ENCODE measurements around the gene HECTD2. TPM values are rescaled to one million over a fixed set of nuclear protein-coding genes. Genes with fewer than 3 reads are reported as not detected.
A peak's percentile ranks its signal among the peaks of the same experiment; 100 is the strongest.
"Not testable (repeated sequence)": the region's sequence is repeated elsewhere in the genome, so short reads cannot be mapped to it uniquely, and the experiment has no call there.

The HECTD2 gene, protein sequence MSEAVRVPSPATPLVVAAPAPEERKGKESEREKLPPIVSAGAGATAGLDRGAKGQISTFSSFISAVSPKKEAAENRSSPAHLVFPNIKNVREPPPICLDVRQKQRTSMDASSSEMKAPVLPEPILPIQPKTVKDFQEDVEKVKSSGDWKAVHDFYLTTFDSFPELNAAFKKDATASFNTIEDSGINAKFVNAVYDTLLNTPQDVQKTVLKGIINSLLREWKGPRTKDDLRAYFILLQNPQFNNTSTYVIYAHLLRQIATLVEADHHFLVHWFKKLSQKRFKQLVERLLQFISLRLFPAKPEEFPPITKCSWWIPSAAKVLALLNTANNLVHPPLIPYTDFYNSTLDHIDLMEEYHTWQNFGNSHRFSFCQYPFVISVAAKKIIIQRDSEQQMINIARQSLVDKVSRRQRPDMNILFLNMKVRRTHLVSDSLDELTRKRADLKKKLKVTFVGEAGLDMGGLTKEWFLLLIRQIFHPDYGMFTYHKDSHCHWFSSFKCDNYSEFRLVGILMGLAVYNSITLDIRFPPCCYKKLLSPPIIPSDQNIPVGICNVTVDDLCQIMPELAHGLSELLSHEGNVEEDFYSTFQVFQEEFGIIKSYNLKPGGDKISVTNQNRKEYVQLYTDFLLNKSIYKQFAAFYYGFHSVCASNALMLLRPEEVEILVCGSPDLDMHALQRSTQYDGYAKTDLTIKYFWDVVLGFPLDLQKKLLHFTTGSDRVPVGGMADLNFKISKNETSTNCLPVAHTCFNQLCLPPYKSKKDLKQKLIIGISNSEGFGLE
- 18.2 TPM for polyA plus RNA-seq (2013, experiment 1 of 2)
- 21.2 TPM for polyA plus RNA-seq (2013, experiment 2 of 2)

DNA sequence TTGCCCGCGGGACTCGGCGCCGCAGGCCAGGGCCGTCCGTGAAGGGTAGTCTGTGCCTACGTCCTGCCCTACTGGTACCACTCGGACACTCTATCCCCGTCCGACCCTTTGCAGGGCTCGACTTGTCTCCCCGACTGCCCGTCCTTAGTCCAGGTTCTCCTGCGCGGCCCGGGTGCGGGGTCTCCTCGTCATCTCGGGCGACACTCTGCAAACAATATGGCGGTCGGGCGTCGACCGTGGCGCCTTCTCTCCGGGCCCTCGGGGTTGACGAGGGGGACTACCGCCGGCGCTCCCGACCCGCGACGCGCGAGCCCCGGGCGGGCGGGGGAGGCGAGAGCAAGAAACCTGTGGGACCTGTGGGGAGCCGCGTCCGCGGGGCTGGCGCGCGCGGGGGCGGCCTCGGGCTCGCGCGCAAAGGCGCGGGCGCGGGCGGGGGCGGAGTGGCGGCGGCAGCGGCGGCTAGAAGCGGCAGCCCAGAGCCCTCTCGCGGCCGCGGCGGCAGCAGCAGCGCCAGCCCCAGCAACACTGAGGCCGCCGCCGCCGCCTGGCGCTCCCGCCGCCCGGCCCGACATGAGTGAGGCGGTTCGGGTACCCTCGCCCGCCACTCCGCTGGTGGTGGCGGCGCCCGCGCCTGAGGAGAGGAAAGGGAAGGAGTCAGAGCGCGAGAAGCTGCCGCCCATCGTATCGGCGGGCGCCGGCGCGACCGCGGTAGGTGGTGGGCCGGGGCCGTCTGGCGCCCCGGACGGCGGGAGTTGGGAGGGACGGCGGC lies at the start of gene HECTD2:
TSS of gene HECTD2 (plus strand) at position 476 of the 769 bp plus-strand sequence. CDS start at position 571, 95 bp downstream.
- Histone ChIP-seq H3K4me1 (ENCODE audit: insufficient read depth, low read length) (peaks cover 60% of the 10 kb centered on the region), H3K27me3 (ENCODE audit: insufficient read depth, low read length) (0 out of 2 replicates have a peak, but pooled peaks cover 5% of the 10 kb centered on the region), H3K4me3 (ENCODE audit: low read length) (peak within 1 kb of the TSS; percentile 89), H3K27ac (ENCODE audit: low read depth, low read length) (peak within 1 kb of the TSS; percentile 96), H3K36me3 (ENCODE audit: insufficient read depth, low read length) (no peaks in the 10 kb centered on the region), H3K9me3 (ENCODE audit: insufficient read depth, low read depth, low read length) (no peaks in the 10 kb centered on the region), H3K9ac (ENCODE audit: low read depth, low read length) (peak within 1 kb of the TSS; percentile 98)
- WGBS: under 1% methylated on average over 111 of the region's 111 CpGs

DNA sequence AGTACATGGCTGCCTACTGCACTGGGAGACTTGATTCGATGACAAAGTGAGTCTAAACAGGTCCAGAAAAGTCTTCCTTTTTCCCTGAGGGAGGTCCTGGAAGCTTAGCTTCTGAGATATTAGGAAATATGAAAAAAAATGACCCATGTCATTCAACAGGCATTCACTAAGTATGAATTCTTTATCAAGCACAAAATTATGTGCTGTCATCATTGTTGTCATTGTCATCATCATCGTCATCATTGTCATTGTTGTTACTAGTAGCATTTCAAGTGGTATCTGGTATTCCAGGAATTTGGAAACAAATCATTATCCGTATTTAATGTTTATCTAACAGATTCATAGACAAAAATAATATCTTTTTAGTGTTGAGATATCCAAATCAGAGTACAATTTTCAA lies 49.7 kb upstream of the HECTD2 start:
- H3K27ac ChIP-seq (ENCODE audit: low read depth, low read length): no peak overlapping the region

DNA sequence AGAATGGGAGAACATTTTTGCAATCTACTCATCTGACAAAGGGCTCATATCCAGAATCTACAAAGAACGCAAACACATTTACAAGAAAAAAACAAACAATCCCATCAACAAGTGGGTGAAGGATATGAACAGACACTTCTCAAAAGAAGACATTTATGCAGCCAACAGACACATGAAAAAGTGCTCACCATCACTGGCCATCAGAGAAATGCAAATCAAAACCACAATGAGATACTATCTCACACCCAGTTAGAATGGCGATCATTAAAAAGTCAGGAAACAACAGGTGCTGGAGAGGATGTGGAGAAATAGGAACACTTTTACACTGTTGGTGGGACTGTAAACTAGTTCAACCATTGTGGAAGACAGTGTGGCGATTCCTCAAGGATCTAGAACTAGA lies 44.6 kb upstream of the HECTD2 start:
- H3K27ac ChIP-seq (ENCODE audit: low read depth, low read length); H3K9me3 ChIP-seq (ENCODE audit: insufficient read depth, low read depth, low read length); H3K27me3 ChIP-seq (ENCODE audit: insufficient read depth, low read length); H3K36me3 ChIP-seq (ENCODE audit: insufficient read depth, low read length); H3K4me3 ChIP-seq (ENCODE audit: low read length); H3K4me1 ChIP-seq (ENCODE audit: insufficient read depth, low read length); H3K9ac ChIP-seq (ENCODE audit: low read depth, low read length): not testable (repeated sequence)
- WGBS: 100% methylated on average over 1 of the region's 3 CpGs

More for the DNA sequence above, 49.7 kb upstream of the HECTD2 start:
- Histone ChIP-seq H3K4me1 (ENCODE audit: insufficient read depth, low read length) (no peaks in the 10 kb centered on the region), H3K9me3 (ENCODE audit: insufficient read depth, low read depth, low read length) (no peaks in the 10 kb centered on the region), H3K4me3 (ENCODE audit: low read length) (no peak overlapping the region), H3K27me3 (ENCODE audit: insufficient read depth, low read length) (no peaks in the 10 kb centered on the region), H3K9ac (ENCODE audit: low read depth, low read length) (no peak overlapping the region), H3K36me3 (ENCODE audit: insufficient read depth, low read length) (no peaks in the 10 kb centered on the region)
- 100% methylated on average over 2 of the region's 3 CpGs for WGBS

DNA sequence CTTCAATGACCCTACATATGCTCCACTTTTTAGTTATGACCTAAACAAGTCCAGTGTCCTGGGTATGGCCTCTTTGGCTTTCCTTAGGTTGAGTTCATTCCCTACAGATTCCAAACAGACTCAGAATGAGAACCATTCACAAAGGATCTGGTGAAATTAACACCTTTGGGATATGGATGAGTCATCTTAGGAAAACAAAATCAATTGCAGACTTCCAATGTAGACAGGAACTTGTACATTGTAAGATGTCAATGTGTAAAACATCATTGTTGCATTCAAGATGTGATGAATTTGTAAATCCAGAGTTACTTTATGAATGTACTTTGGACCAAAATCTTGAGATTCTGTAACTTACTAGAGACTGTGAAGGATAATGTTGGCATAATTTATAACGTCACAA lies 43.4 kb upstream of the HECTD2 start:
- no peak overlapping the region for H3K27ac ChIP-seq (ENCODE audit: low read depth, low read length)
- WGBS: no CpG with 5 or more reads among the region's 1 CpG
- no peaks in the 10 kb centered on the region for H3K36me3 ChIP-seq (ENCODE audit: insufficient read depth, low read length)
- no peaks in the 10 kb centered on the region for H3K4me1 ChIP-seq (ENCODE audit: insufficient read depth, low read length)
- no peaks in the 10 kb centered on the region for H3K9me3 ChIP-seq (ENCODE audit: insufficient read depth, low read depth, low read length)
- H3K9ac ChIP-seq (ENCODE audit: low read depth, low read length): no peak overlapping the region
- H3K27me3 ChIP-seq (ENCODE audit: insufficient read depth, low read length): no peaks in the 10 kb centered on the region
- no peak overlapping the region for H3K4me3 ChIP-seq (ENCODE audit: low read length)

DNA sequence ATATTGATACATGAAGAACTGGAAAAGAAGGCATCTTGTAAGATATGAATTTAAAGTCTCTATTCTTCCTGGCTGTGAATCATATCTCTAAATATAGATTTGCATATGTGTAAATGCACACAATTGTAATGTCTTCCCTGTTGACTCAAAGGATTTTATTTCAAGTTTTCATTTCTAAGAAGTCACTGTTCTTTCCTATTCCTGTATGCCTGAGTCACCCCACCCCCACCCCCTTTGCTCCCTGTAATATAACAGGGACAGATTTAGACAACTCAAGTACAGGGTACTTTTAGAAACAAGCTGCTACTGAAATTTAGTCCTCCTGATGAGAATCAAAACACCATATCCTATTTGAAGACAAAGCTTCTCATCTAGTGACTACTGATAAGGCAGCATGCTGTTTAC lies 43.0 kb upstream of the HECTD2 start:
- Histone ChIP-seq H3K4me3 (ENCODE audit: low read length) (no peak overlapping the region), H3K27ac (ENCODE audit: low read depth, low read length) (no peak overlapping the region), H3K9ac (ENCODE audit: low read depth, low read length) (no peak overlapping the region), H3K4me1 (ENCODE audit: insufficient read depth, low read length) (no peaks in the 10 kb centered on the region), H3K27me3 (ENCODE audit: insufficient read depth, low read length) (no peaks in the 10 kb centered on the region), H3K9me3 (ENCODE audit: insufficient read depth, low read depth, low read length) (no peaks in the 10 kb centered on the region), H3K36me3 (ENCODE audit: insufficient read depth, low read length) (no peaks in the 10 kb centered on the region)

DNA sequence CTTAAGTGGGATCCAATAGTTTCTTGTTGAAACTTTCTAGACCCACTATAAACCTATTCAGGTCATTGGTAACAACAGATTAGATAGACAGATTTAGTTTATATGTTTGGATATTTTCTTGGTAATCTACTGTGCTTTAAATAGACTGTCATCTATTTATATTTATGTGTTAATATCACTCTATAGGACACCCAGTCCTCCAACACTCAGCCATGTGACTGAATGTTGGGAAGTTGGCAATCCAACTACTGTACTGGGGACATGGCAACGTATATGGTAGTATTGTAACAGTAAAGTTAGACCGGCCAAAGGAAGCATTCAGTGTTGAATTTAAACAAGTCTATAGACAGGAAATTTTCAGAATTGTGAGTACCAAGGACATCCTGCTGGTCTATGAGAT lies 42.6 kb upstream of the HECTD2 start:
- H3K9me3 ChIP-seq (ENCODE audit: insufficient read depth, low read depth, low read length): no peaks in the 10 kb centered on the region
- H3K9ac ChIP-seq (ENCODE audit: low read depth, low read length): no peak overlapping the region
- no peaks in the 10 kb centered on the region for H3K36me3 ChIP-seq (ENCODE audit: insufficient read depth, low read length)
- H3K4me3 ChIP-seq (ENCODE audit: low read length): no peak overlapping the region
- H3K27ac ChIP-seq (ENCODE audit: low read depth, low read length): no peak overlapping the region
- H3K4me1 ChIP-seq (ENCODE audit: insufficient read depth, low read length): no peaks in the 10 kb centered on the region
- WGBS: 98% methylated on average over 2 of the region's 2 CpGs
- H3K27me3 ChIP-seq (ENCODE audit: insufficient read depth, low read length): no peaks in the 10 kb centered on the region

DNA sequence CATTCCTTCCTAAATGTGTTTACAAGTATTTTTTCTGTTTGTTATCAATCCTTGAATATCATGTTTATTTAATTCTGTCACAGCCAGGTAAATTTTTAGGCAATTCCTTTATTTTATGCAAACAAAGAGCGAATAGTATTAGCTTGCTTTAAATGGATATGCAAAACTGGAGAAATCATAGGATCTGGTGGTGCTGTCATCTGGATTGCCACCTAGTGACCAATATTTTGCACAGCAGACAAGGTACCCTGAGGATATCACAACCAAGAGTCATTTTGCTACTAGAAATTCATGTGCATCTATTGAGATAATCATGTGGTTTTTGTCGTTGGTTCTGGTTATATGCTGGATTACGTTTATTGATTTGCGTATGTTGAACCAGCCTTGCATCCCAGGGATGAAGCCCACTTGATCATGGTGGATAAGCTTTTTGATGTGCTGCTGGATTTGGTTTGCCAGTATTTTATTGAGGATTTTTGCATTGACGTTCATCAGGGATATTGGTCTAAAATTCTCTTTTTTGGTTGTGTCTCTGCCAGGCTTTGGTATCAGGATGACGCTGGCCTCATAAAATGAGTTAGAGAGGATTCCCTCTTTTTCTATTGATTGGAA lies 40.1 kb upstream of the HECTD2 start:
- H3K4me1 ChIP-seq (ENCODE audit: insufficient read depth, low read length); H3K27ac ChIP-seq (ENCODE audit: low read depth, low read length); H3K9ac ChIP-seq (ENCODE audit: low read depth, low read length); H3K4me3 ChIP-seq (ENCODE audit: low read length); H3K36me3 ChIP-seq (ENCODE audit: insufficient read depth, low read length); H3K27me3 ChIP-seq (ENCODE audit: insufficient read depth, low read length): not testable (repeated sequence)
- peaks cover 13% of the 10 kb centered on the region for H3K9me3 ChIP-seq (ENCODE audit: insufficient read depth, low read depth, low read length)
- 98% methylated on average over 4 of the region's 6 CpGs for WGBS

DNA sequence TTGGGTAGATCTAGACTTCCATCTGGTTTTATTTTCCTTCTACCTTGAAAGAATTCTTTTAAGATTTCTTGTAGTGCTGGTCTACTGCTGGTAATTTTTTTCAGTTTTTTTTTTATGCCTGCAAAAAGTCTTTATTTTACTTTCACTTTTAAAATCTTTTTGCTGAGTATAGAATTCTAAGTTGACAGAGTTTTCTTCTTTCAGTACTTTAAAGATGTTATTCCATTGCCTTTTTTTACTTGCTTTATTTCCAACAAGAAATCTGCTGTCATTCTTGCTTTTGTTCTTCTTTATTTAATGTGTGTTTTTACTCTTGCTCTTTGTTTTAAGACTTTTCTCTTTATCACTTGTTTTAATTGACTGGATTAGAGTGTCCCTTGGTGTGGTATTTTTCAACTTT lies 36.1 kb upstream of the HECTD2 start:
- Histone ChIP-seq H3K9me3 (ENCODE audit: insufficient read depth, low read depth, low read length) (peaks cover 13% of the 10 kb centered on the region), H3K27me3 (ENCODE audit: insufficient read depth, low read length) (no peaks in the 10 kb centered on the region), H3K36me3 (ENCODE audit: insufficient read depth, low read length) (no peaks in the 10 kb centered on the region)

DNA sequence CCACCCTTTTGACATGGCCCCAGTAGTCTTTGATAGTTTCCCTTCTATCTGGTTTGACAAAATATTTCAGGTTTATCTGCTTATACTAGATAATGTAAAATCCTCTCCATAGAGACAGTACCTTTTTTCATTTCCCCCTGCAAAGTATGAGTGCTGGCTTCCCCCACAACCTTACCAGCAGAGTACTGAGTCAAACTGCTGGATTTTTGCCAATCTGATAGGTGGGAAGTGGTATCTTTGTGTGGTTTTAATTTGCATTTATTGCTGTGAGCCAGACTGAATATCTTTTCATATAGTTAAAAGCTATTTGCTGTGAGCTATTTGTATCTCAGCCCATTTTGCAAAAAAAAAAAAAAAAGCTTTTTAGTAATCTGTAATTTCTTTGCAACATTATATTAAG lies 32.1 kb upstream of the HECTD2 start:
- Histone ChIP-seq H3K27me3 (ENCODE audit: insufficient read depth, low read length) (no peaks in the 10 kb centered on the region), H3K4me1 (ENCODE audit: insufficient read depth, low read length) (peaks cover 4% of the 10 kb centered on the region; the same call in 1 of the 2 replicates), H3K36me3 (ENCODE audit: insufficient read depth, low read length) (no peaks in the 10 kb centered on the region), H3K4me3 (ENCODE audit: low read length) (no peak overlapping the region), H3K9me3 (ENCODE audit: insufficient read depth, low read depth, low read length) (peaks cover 13% of the 10 kb centered on the region), H3K9ac (ENCODE audit: low read depth, low read length) (no peak overlapping the region), H3K27ac (ENCODE audit: low read depth, low read length) (no peak overlapping the region)

More for the DNA sequence above, 36.1 kb upstream of the HECTD2 start:
- H3K9ac ChIP-seq (ENCODE audit: low read depth, low read length): no peak overlapping the region
- no peak overlapping the region for H3K4me3 ChIP-seq (ENCODE audit: low read length)
- H3K4me1 ChIP-seq (ENCODE audit: insufficient read depth, low read length): no peaks in the 10 kb centered on the region
- H3K27ac ChIP-seq (ENCODE audit: low read depth, low read length): no peak overlapping the region

DNA sequence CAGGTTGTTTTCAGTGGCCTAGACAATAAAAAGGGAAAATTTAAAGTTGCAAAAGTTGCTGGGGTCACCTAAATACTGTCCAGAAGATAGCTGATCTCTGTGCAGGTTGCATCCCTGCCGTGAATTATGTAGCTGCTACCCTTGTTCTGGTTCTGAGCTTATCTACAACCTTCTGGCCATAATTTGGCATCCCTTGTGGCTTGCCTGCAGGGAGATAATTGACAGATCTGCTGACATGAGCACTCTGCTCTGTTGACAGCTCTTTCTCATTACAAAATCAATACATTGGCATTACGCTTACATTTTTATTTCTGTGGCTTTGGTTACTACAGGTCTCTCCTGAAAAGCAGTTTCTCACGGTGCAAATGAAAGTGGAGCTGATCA lies 29.3 kb upstream of the HECTD2 start:
- Histone ChIP-seq H3K4me3 (ENCODE audit: low read length) (no peak overlapping the region), H3K9ac (ENCODE audit: low read depth, low read length) (no peak overlapping the region), H3K36me3 (ENCODE audit: insufficient read depth, low read length) (no peaks in the 10 kb centered on the region), H3K9me3 (ENCODE audit: insufficient read depth, low read depth, low read length) (no peaks in the 10 kb centered on the region), H3K4me1 (ENCODE audit: insufficient read depth, low read length) (peaks cover 4% of the 10 kb centered on the region; the same call in 1 of the 2 replicates), H3K27ac (ENCODE audit: low read depth, low read length) (no peak overlapping the region), H3K27me3 (ENCODE audit: insufficient read depth, low read length) (no peaks in the 10 kb centered on the region)
- 91% methylated on average over 3 of the region's 3 CpGs for WGBS
